GM18519 (cell line): ENCODE results near the gene NOB1.

ENCODE experiments used
- ATAC-seq: cut with Tn5 transposase; IDR thresholded peaks from one replicate; pipeline ENCODE4 v1.9.1; 2021; ENCODE audit warnings: mild to moderate bottlenecking, moderate library complexity; ENCODE audit not compliant: unreplicated experiment, low FRiP score

The NOB1 gene

GRCh38 chr16:69691980-69692911 is 62.5 kb downstream of the NOB1 start:
- ATAC-seq, result no peak
